Rectal smooth muscle tissue (tissue), 1 donor: ENCODE results near the gene FKBP5.
"Not testable (repeated sequence)": the region's sequence is repeated elsewhere in the genome, so short reads cannot be mapped to it uniquely, and the experiment has no call there.

ENCODE experiments used
- H3K27ac ChIP-seq: one replicate; pipeline ENCODE4 v1.7.0; 2013; ENCODE audit warnings: low read depth, low read length, inconsistent platforms
- H3K27me3 ChIP-seq: one replicate; pipeline ENCODE4 v1.7.0; 2013; ENCODE audit warnings: low read length; ENCODE audit not compliant: control insufficient read depth, insufficient read depth
- H3K36me3 ChIP-seq: one replicate; pipeline ENCODE4 v1.7.0; 2013; ENCODE audit warnings: low read length; ENCODE audit not compliant: control insufficient read depth, insufficient read depth
- H3K4me1 ChIP-seq: one replicate; pipeline ENCODE4 v1.7.0; 2013; ENCODE audit warnings: low read length; ENCODE audit not compliant: control insufficient read depth, insufficient read depth
- H3K4me3 ChIP-seq: one replicate; pipeline ENCODE4 v1.7.0; 2013; ENCODE audit warnings: low read length
- H3K9ac ChIP-seq: one replicate; pipeline ENCODE4 v1.7.0; 2013; ENCODE audit warnings: low read length

The FKBP5 gene

DNA sequence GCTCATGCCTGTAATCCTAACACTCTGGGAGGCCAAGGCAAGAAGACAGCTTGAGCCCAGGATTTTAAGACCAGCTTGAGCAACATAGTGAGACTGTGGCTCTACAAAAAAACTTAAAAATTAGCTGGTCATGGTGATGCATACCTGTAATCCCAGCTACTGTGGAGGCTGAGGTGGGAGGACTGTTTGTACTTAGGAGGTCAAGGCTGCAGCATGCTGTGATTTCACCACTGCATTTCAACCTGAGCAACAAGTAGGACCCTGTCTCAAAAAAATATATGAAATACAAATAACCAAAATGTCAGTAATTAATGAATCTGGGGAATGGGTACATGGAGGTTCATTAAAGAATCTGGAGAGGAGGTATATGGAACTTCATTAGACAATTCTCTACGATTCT lies 9.9 kb downstream of the FKBP5 start:
- H3K36me3 ChIP-seq = no peaks in the 10 kb centered on the region
- no peak overlapping the region for H3K27ac ChIP-seq
- no peaks in the 10 kb centered on the region for H3K4me1 ChIP-seq
- no peaks in the 10 kb centered on the region for H3K27me3 ChIP-seq
- H3K4me3 ChIP-seq = no peak overlapping the region
- H3K9ac ChIP-seq = no peak overlapping the region

DNA sequence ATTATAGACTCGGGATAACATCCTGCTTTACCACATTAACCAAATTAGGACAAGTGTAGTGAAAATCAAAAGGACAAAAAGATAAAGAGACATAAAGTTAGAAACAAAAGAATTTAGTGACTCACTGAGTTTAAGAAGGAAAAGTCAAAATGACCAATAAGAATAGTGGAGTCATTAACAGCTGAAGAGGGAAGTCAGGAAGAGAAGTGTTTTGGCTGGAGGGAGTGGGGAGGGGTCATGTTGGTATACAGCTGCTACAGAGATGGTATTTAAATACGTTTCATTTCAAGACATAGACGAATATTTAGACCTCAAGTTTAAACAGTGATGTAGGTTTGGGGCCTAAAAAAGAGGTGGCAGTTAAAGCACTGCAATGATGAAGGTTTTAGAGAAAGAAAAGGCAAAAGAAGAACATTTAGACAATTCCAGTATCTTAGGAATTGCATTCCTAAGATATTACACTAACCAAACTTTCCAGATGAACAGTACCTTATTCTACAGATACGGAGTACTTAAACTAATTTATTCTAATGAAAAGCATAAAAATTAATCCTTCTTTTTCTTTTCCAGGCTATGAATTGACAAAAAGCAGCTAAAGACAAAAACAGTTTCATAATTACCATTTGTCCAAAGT lies 10.6 kb downstream of the FKBP5 start:
- H3K4me1 ChIP-seq = no peaks in the 10 kb centered on the region
- H3K27ac ChIP-seq = no peak overlapping the region
- no peak overlapping the region for H3K4me3 ChIP-seq
- no peaks in the 10 kb centered on the region for H3K27me3 ChIP-seq
- no peak overlapping the region for H3K9ac ChIP-seq
- H3K36me3 ChIP-seq = no peaks in the 10 kb centered on the region

DNA sequence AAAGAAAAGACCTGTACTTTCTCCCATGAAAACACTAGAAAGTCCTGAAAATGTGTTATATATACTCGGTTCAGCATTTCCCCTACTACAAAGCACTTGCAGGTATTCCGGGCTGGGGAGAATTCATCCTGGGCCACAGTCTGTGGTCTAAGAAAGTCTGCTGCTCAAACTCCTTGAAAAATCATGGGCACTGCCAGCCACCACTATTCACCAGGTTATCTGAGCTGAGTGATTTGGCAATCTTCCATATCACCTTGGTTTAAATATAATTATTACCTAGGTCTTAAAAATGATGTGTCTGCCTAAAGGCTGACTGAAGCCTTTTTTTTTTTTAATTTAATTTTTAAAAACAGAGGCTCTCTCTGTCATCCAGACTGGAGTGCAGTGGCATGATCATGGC lies 11.3 kb downstream of the FKBP5 start:
- Histone ChIP-seq H3K4me1 (no peaks in the 10 kb centered on the region), H3K9ac (no peak overlapping the region), H3K4me3 (no peak overlapping the region), H3K36me3 (no peaks in the 10 kb centered on the region), H3K27me3 (no peaks in the 10 kb centered on the region), H3K27ac (no peak overlapping the region)

DNA sequence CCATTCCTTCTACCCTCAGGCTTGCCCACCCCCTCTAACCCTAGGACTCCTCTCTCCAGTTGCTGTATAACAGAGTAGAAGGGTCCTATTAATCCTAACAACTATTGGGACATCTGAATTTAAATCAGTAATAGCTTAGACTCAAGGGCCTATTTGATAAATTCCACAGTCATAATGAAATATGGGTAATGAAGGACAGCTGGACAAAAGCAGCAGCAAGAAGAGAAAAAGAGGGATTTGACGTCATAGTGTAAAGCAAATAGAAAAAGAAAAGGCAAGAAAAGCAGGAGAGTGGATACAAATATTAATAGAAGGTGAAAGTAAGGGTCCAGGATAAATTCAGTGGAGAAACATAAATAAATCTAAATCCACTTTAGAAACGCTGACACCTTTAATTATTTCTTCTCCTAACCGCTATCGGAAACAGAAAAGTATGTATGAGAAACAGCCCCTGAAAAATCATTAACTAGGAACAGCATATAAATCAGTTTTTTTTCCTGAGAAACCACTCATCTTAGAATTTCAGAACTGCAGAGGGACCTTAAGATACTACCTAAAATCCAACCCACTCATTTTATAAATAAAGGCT lies 12.8 kb downstream of the FKBP5 start:
- no peak overlapping the region for H3K27ac ChIP-seq
- H3K4me1 ChIP-seq = no peaks in the 10 kb centered on the region
- H3K36me3 ChIP-seq = no peaks in the 10 kb centered on the region
- H3K4me3 ChIP-seq = no peak overlapping the region
- H3K9ac ChIP-seq = no peak overlapping the region
- H3K27me3 ChIP-seq = no peaks in the 10 kb centered on the region

DNA sequence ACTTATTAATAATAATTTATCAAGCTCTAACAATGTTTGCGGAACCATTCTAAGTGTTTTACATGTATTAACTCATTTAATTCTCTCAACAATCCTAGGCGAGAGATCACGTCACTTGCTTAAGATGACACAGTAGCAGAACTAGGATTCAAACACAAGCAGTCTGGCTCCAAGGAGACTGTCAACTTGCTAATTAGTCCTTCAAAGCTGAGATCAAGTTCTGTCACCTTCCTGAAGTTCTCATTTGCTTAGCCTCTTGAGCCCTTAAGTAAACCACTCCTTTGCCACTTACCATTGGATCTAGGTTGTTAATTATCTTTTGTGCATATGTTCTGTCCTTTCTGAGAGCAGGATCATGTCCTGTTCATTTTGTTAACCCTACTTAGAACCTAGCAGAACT lies 14.1 kb downstream of the FKBP5 start:
- no peaks in the 10 kb centered on the region for H3K36me3 ChIP-seq
- H3K4me3 ChIP-seq = no peak overlapping the region
- H3K27me3 ChIP-seq = no peaks in the 10 kb centered on the region
- no peak overlapping the region for H3K9ac ChIP-seq
- H3K4me1 ChIP-seq = peaks cover 2% of the 10 kb centered on the region
- no peak overlapping the region for H3K27ac ChIP-seq

DNA sequence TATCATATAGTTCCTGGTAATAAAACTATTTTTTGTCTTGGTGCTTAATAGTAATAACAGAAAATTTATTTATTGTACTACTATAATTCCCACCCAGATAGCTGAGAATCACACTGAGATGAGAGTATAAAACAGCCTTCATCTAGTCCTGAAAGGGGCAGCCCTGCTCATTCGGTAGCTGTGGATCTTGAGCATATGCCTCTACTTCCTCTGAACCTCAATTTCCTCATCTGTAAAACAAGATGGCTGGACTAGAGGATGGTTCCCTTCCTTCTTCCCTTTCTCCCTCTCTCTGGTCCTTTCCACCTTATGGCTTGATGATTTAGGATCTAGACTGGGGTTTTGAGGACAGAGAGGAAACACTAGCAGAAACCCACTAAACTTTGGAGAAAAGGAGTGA lies 15.0 kb downstream of the FKBP5 start:
- no peak overlapping the region for H3K9ac ChIP-seq
- peaks cover 5% of the 10 kb centered on the region for H3K4me1 ChIP-seq
- no peaks in the 10 kb centered on the region for H3K27me3 ChIP-seq
- no peak overlapping the region for H3K4me3 ChIP-seq
- H3K36me3 ChIP-seq = no peaks in the 10 kb centered on the region
- H3K27ac ChIP-seq = no peak overlapping the region

DNA sequence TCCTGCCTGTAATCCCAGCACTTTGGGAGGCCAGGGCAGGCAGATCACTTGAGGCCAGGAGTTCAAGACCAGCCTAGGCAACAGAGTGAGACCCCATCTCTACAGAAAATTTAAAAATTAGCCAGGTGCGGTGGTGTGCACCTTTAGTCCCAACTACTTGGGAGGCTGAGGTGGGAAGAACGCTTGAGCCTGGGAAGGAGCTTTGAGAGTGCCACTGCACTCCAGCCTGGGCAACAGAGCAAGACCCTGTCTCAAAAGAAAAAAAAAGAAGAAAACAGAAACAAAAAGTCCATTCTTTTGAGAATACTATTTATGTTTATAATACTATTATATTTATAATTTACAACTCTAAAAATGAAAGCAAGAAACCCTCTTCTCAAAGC lies 15.4 kb downstream of the FKBP5 start:
- not testable (repeated sequence) for H3K9ac ChIP-seq, H3K4me3 ChIP-seq, H3K36me3 ChIP-seq, H3K27me3 ChIP-seq, H3K4me1 ChIP-seq, H3K27ac ChIP-seq

DNA sequence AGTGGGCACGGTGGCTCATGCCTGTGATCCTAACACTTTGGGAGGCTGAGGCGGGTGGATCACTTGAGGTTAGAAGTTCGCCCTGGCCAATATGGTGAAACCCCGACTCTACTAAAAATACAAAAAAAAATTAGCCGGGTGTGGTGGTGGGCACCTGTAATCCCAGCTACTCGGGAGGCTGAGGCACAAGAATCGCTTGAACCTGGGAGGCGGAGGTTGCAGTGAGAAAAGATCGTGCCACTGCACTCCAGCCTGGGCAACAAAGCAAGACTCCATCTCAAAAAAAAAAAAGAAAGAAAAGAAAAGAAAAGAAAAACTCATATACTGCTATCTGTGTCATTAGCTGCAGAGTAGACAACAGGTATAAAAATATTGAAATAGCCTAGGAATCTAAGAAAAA lies 18.3 kb downstream of the FKBP5 start:
- not testable (repeated sequence) for H3K4me1 ChIP-seq, H3K9ac ChIP-seq, H3K36me3 ChIP-seq, H3K4me3 ChIP-seq, H3K27ac ChIP-seq, H3K27me3 ChIP-seq

DNA sequence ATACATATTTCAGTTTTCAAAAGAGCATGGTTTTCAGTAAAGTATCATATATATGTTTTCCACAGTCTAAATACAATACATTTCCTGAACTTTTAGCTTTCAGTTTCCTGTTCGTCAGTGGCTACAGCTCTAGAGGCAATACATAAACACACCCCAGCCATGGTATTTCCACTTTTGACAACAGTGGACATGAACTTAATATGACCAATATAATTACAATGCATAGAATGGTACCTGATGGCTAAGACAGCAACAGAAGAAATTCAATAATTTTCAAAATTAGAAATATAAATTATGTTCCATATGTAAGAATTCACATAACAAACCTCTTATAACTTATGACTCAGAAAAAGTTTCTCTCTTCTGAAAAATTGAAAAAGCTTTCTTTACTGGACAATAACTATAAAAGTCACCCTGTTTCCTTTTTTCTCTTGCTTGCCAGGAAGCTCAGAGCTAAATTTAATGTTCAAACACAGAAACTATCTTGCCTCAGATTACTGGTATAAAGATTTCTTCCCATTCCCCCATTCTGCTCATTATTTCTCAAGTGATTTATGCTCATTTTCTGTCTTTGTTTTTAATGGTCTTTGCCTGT lies 19.2 kb downstream of the FKBP5 start:
- Histone ChIP-seq H3K4me1 (peaks cover 5% of the 10 kb centered on the region), H3K4me3 (peak overlapping the region; percentile 19), H3K27ac (no peak overlapping the region), H3K9ac (no peak overlapping the region), H3K27me3 (no peaks in the 10 kb centered on the region), H3K36me3 (no peaks in the 10 kb centered on the region)

DNA sequence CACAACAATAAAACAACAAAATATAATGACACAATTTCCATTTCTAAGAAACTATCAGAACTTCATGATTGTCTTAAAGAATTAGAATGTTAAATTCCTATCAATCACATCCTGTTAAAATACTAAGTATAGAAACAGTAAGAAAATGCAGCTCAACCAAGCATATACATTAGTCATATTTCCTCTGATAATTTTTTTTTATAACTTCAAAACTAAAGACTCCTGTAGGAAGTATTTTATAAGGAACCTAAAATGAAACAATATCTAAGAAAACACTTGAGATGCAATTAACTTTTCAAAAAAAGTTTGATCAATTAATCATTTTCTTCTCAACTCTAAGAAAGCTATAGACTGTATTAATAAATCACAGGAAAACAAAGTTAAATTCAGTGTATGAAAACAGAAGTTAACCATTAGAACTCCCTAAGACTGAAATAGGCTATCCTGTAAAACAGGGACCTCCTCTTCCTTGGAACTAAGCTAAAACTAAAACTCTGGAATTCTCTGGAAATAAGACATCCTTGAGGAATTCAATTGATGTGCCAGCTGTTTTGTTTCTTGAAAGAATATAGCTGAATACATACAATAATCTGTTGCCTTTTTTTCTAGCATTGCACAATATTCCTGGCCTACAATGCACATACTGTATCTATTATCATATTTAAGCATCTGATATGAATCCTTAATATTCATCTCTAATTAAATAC lies 19.8 kb downstream of the FKBP5 start:
- Histone ChIP-seq H3K4me1 (peaks cover 5% of the 10 kb centered on the region), H3K27ac (no peak overlapping the region)

DNA sequence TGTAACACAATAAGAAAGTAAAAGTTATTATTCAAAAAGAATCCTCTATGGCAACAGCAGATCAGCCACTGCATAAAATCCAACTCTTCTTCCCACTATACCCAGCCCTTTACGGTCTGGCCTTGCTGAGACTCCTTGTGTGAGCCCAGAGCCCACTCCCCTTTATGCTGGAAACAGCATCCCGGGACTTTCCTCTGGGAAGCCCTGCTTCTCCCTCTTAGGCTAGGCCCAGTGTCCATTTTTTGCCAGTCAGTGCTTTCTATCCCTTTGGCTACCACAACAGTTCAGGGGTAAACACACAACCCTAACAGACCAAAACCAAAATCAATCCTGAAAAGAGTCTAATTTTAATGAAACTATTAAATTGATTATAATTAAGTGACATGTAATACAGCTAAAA lies 20.6 kb downstream of the FKBP5 start:
- Histone ChIP-seq H3K4me3 (no peak overlapping the region), H3K27me3 (no peaks in the 10 kb centered on the region), H3K27ac (no peak overlapping the region), H3K36me3 (no peaks in the 10 kb centered on the region), H3K4me1 (peaks cover 5% of the 10 kb centered on the region), H3K9ac (no peak overlapping the region)

More for the DNA sequence above, 19.8 kb downstream of the FKBP5 start:
- no peak overlapping the region for H3K9ac ChIP-seq
- peak overlapping the region; percentile 19 for H3K4me3 ChIP-seq
- H3K36me3 ChIP-seq = no peaks in the 10 kb centered on the region
- H3K27me3 ChIP-seq = no peaks in the 10 kb centered on the region

DNA sequence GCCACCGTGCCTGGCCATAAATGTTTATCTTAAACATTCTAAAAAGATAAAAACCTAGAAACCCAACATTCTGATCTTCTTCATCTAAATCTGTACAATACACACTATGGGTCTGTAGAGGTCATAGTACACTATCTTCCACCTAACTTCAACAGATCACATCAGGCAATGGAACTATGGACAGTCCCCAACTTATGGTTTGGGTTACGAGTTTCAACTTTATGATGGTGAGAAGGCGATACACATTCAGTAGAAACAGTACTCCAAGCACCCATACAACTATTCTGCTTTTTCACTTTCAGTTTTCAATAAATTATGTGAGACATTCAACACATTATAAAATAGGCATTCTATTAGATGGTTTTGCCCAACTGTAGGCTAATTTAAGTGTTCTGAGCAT lies 23.1 kb downstream of the FKBP5 start:
- H3K27ac ChIP-seq = no peak overlapping the region
- peaks cover 5% of the 10 kb centered on the region for H3K4me1 ChIP-seq
- H3K4me3 ChIP-seq = no peak overlapping the region
- H3K27me3 ChIP-seq = no peaks in the 10 kb centered on the region
- H3K9ac ChIP-seq = no peak overlapping the region
- H3K36me3 ChIP-seq = no peaks in the 10 kb centered on the region
